Thyroid gland (tissue), 4 donors: ENCODE measurements around the gene ANAPC16.

Source experiments
- POLR2A ChIP-seq, 2 donors: fragments of 450-650 bp; IDR thresholded peaks; one replicate each; pipeline ENCODE4 v1.6.1; 2017; ENCODE audit warnings: antibody characterized with exemption in 2 of 2, mild to moderate bottlenecking in 2 of 2, moderate library complexity in 1 of 2
- TF ChIP-seq, protein P1 (sequence below), 6 experiments: fragments of 200-600 bp in 3 of 6; fragments of 450-650 bp in 3 of 6; sonication (generic) in 3 of 6; IDR thresholded peaks; one replicate each; pipeline ENCODE4 v1.5.1; 2016 to 2019; ENCODE audit warnings: antibody characterized with exemption in 6 of 6, mild to moderate bottlenecking in 2 of 6, inconsistent platforms in 1 of 6, moderate library complexity in 1 of 6

DNA sequence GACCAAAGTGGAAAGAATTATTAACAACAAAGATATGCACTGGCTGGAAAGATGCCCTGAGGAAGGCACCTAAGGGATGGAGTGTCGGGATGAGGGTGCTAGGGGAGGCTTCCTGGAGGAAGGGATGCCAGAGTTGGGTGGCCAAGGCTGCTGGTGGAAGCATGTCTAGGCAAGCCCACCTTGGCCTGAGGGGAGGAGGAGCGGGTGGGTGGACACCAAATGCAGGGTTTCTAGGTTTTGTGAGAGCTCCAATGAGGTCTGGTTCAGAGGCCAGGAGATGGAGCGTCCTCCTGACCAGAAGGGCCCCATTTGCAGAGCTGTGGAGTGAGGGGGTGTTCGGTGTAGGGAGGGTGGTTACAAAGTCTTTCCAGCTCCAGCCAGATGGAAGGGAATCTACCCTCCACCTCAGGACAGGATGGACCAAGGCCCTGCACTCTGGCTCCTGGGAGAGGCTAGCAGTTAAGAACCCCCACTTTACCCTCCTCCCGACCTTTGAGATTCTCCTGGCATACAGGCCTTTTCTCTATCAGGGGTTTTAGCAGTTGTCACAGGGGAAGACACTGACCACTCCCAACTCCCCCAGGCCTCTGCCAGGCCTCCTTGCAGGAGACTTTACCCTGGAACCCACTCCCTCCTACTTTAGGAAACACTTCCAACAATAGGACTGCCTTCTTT, 54.9 kb downstream of the ANAPC16 start:
- TF ChIP-seq, protein P1, sequence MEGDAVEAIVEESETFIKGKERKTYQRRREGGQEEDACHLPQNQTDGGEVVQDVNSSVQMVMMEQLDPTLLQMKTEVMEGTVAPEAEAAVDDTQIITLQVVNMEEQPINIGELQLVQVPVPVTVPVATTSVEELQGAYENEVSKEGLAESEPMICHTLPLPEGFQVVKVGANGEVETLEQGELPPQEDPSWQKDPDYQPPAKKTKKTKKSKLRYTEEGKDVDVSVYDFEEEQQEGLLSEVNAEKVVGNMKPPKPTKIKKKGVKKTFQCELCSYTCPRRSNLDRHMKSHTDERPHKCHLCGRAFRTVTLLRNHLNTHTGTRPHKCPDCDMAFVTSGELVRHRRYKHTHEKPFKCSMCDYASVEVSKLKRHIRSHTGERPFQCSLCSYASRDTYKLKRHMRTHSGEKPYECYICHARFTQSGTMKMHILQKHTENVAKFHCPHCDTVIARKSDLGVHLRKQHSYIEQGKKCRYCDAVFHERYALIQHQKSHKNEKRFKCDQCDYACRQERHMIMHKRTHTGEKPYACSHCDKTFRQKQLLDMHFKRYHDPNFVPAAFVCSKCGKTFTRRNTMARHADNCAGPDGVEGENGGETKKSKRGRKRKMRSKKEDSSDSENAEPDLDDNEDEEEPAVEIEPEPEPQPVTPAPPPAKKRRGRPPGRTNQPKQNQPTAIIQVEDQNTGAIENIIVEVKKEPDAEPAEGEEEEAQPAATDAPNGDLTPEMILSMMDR (IDR thresholded peaks at IDR 0.05), result no peak
- TF ChIP-seq POLR2A (IDR thresholded peaks at IDR 0.05), result no peak
